Liver (tissue), 3 donors: Measurements from ENCODE around the gene TIMP1.

ENCODE experiments used
- CTCF ChIP-seq: fragments of 150-350 bp; IDR thresholded peaks from 2 replicates; pipeline ENCODE4 v1.5.1; 2017; ENCODE audit warnings: improper control_type of control experiment, low read depth, low read length; ENCODE audit not compliant: missing input control
- JUND ChIP-seq, 2 donors: IDR thresholded peaks; 2 replicates each; pipeline ENCODE4 v1.6.1; 2016; ENCODE audit warnings: antibody characterized with exemption in 2 of 2
- donor health status: healthy.
- donor health status: healthy.

- TF ChIP-seq CTCF (no peak), JUND (IDR thresholded peaks at IDR 0.05) (no peak)
These were observed 52.8 kb downstream of the TIMP1 start for GRCh38 chrX:47634871-47635575.
